NCI-H1105 treated with DMSO at 0.1 percent for 48 hours (cell line): Measurements from ENCODE around the gene EIF3D.

ENCODE experiments used
- DNase-seq: peaks from one replicate; lab custom pipeline; 2025; lab: John Stamatoyannopoulos, UW

Gene EIF3D, protein sequence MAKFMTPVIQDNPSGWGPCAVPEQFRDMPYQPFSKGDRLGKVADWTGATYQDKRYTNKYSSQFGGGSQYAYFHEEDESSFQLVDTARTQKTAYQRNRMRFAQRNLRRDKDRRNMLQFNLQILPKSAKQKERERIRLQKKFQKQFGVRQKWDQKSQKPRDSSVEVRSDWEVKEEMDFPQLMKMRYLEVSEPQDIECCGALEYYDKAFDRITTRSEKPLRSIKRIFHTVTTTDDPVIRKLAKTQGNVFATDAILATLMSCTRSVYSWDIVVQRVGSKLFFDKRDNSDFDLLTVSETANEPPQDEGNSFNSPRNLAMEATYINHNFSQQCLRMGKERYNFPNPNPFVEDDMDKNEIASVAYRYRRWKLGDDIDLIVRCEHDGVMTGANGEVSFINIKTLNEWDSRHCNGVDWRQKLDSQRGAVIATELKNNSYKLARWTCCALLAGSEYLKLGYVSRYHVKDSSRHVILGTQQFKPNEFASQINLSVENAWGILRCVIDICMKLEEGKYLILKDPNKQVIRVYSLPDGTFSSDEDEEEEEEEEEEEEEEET

DNA sequence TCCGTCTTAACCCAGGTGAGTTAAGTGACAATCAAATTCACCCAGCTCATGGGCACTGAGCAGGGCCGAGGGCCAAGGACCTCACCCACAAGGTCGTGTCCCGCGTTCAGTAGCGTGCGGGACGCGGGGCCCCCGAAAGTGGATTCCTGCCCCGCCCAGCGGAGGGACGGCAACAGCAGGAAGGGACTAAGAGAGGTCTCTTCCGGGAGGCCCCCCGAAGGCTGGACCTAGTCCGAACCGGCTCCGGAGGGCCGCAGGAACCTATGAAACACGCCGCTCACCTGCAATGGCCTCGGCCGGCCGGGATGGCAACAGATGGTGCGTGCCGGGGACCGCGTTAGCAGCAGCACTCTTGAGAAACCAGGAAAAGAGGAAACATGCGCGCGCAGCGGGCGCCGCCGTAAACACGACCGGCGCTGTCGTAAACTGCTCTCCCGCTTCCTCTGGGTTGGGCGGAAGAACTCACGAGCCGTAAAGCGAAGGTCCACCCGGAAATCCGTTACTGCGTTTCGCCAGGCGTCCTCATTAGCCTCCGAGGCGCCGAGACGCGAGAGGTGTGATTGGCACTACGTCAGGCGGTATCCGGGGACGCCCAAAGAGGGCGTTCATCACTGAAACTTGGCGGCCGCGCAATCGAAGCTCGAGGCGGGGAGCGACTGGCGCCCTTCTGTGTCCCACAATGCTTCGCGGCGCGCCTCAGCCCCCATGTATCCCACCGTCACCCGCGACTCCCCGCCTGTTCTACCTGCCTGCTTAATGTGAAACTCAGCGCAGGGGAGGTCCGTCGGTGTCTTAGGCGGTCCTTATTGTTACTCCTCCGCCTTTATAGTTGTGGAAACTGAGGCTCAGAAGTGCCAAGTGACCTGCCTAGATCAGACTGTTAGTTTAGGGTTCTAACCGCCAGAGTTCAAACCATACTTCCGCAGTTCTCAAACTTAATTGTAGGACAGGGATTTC lies at the start of gene EIF3D:
TSS of gene EIF3D (minus strand) at position 372 of the 957 bp plus-strand sequence. CDS start 3,045 bp downstream, outside the sequence.
- peak; percentile 98 for DNase-seq

- DNase-seq = no peak
These were observed 49.7 kb upstream of the EIF3D start for GRCh38 chr22:36578619-36579018.

- no peak for DNase-seq
These were observed 48.1 kb upstream of the EIF3D start for GRCh38 chr22:36577019-36577418.

DNA sequence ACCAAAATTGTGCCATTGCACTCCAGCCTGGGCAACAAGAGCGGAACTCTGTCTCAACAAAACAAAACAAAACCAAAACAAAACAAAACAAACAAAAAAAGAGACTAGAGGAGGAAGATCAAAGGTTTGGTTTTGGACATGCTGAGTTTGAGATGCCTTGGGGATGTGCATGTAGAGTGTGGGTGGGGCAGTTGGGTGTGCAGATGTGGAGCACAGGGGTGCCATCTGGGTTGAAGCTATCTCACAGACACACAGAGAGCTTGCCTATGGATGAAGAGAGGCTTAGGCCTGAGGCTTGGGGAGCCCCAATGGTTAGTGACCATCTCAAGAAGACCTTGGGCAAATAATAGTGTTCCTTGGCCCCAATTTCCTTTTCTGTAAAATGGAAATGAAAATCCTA lies 45.8 kb upstream of the EIF3D start:
- DNase-seq = no peak

- DNase-seq = no peak
These were observed 44.9 kb upstream of the EIF3D start for GRCh38 chr22:36573815-36574363.

- DNase-seq = no peak
These were observed 43.0 kb upstream of the EIF3D start for GRCh38 chr22:36571991-36572390.

DNA sequence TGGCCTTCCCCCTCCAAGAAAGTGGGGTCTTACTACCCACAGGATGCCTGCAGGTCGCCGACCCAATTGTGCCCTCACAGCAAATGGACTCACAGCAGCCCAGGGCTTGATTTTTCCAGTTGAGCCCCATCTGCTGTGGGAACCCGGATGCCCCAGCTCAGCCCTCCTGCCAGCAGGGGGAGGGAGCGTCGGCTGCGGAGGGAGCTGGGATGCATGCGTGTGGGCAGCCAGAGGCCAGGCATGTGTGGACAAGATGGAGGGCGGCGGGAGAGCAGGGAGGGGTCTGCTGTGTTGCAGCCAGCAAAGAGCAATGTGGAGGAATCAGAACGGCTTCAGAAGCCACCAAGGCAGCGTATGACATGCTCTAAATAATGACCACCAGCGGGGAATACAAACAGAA lies 41.0 kb upstream of the EIF3D start:
- DNase-seq = no peak

DNA sequence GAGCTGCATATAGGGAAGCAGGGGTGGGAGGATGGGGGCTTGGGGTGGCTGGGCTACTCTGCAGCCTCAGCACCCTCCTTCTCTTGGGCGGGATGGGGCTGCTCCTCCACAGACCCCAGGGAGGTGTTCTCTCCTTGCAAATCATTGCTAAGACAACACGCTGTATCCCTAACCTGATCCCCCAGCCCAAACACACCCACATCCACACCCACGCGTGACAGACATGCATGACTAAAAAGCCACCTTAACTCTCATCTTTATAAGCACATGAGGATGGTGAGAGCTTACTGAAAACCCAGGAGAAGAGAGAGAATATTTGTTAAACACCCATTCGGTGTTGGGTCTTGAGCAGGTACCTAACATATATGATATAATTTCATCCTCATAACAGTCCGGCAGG lies 39.9 kb upstream of the EIF3D start:
- no peak for DNase-seq

DNA sequence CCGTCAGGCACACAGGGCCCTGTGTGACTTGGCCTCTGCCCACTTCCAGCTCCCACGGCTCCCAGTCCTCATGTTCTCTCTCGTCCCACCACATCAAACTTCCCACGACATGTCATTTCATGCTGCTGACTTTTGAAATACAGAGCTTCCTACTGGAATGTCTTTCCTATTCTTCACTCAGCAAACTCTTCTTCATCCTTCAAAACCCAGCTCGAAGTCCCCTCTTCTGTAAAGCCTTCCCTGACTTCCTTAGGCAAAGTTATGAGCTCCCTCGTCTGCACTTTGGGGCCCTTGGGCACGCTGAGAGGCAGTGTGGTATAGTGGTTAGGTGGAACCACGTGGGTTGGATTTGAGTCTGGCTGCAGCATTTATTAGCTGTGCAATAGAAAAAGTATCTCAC lies 37.8 kb upstream of the EIF3D start:
- DNase-seq = no peak

DNA sequence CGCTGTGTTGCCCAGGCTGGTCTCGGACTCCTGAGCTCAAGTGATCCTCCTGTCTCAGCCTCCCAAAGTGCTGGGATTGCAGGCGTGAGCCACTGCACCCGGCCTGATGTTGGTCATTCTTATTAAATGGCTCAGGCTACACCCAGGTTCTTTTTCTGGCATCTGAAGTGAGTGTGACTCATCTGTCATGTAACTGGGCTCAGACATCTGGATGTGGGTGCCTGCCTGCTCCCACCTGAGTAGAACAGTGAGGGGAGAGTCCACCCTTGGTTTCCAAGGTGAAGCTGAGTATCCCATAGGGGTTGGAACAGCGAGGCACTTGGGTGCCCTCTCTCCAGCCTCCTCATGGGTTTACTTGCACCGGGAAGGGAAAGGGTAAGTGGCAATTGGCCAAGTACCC lies 36.7 kb upstream of the EIF3D start:
- no peak for DNase-seq

- DNase-seq = no peak
These were observed 36.2 kb upstream of the EIF3D start for GRCh38 chr22:36565159-36565507.

- no peak for DNase-seq
These were observed 35.6 kb upstream of the EIF3D start for GRCh38 chr22:36564422-36565158.

DNA sequence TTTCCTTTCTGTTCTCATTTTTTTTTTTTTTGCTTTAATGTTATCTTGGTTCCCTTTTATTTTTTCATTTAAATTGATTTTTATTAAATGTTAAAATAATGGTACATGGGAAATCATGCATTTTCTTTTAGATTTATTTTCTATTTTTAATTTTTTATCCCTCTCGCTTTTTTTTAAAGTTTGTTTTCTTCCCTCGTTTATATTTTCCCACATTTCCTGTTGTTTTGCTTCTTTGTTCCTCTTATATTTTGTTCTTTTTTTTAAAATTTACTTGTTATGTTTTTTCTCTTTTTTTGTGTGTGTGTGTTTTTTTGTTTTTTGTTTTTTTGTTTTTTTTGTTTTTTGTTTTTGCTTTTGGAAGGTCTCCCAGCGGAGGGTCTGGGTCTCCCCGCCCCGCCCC lies 34.9 kb upstream of the EIF3D start:
- DNase-seq = no peak

DNA sequence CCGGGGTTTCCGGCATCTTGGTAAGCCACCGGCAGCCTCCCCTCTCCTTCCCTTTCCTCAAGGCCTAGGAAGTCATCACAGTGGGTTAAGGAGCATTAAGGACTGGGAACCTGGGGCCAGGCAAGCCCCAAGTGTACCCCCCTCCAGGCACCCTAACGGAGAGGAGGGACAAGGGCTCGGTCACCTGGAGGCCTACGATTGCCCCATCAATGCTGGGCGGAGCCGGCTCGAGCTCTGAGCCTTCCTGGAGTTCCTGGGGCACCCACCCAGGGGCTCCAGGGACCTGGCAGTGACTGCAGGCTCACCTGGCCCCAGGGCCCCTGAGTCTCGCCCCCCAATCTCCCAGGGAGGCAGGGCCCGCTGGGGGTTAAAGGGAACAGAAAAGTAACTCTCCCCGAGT lies 34.5 kb upstream of the EIF3D start:
- no peak for DNase-seq

DNA sequence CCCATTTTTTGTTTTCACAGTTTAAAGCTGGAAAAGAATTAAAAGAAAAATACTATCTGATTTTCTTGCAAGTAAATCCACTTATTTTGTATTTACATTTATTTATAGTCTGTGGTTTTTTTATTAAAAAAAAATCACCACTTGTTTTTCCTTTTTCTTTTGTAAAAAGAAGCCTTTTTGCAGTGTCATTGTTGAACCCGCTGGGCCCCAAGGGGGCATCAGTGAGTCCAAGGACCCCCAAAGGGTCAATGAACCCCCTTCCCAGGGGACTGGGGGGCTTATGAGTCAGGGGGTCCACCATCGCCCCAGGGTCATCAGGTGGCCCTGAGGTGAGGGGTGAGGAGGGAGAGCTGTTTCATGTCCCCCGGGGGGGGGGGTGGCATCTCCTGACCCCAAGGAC lies 34.0 kb upstream of the EIF3D start:
- no peak for DNase-seq

DNA sequence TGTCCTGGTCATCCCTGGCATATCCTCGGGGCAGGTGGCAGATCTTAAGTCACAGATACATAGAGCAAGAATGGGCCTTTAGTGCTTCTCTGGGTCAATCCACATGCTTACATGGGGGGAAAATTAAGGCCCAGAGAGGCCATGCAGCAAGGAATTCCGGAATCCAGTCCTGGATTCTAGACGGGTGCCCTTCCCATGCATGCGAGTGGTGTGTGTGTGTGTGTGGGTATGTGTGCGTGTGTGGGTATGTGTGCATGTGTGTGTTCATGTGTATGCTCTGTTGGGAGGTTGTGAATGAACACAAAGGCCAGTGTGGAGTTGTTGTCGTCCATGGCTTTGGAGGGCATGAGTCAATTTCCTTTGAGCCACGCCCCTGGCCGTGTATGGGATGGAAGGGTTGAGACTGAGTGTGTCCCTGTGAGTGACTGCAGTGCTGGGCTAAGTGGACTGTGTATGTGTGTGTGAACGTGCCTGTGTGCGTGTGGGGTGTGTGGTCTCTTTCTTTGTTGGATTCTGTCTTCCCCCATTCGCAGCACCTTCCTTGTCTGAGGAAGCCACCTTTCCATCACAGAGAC lies 33.4 kb upstream of the EIF3D start:
- no peak for DNase-seq

DNA sequence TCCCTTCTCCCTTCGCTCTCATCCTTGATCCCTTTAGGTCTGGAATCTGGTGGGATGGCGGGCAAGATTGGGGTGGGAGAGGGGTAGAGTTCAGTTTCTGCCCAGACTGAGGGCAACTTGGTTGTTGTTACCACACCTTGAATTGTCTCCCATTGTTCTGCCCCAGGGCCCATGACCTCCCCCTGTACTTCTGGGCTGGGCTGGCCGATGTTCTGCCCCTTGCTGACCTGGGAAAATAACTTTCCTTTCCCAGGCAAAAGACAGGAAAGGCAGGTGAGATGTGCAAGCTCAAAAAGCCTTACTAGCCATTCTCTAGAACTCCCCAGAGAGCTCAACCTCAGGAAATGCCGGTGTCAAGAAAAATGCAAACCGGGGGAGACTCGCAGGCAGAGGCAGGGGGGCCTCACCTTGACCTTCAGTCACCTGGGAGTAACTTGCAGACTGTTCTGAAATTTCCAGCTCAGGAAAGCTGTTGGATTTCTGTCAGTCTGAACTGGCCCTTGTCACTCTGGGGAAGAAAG lies 32.4 kb upstream of the EIF3D start:
- no peak for DNase-seq

GRCh38 chr22:36560001-36560400 lies 31.0 kb upstream of the EIF3D start:
- no peak for DNase-seq

- DNase-seq = no peak
These were observed 25.1 kb upstream of the EIF3D start for GRCh38 chr22:36554098-36554497.

- DNase-seq = no peak
These were observed 23.3 kb upstream of the EIF3D start for GRCh38 chr22:36552289-36552688.
